Body of pancreas (tissue), 4 donors: ENCODE measurements around the gene CEBPZOS. TPM values are rescaled to one million over a fixed set of nuclear protein-coding genes. Genes with fewer than 3 reads are reported as not detected.

ENCODE experiments used
- ATAC-seq: fragments of 150-250 bp; one replicate; pipeline ENCODE4 v1.9.1; 2016
- DNase-seq, 4 donors: peaks; one replicate each; pipeline ENCODE4 v3.0.0-alpha.2; 2019
- H3K27ac ChIP-seq, 4 donors: fragments of 200-600 bp; sonication (generic); 1 replicate in 3 of 4; 2 replicates in 1 of 4; pipeline versions ENCODE4 v1.5.1 to v1.6.1; 2016 to 2019; ENCODE audit warnings: mild to moderate bottlenecking in 1 of 4, mixed read lengths in 1 of 4, moderate library complexity in 1 of 4
- H3K27me3 ChIP-seq, 2 donors: fragments of 200-600 bp; sonication (generic); one replicate each; pipeline ENCODE4 v1.6.0; 2016; ENCODE audit warnings: mild to moderate bottlenecking in 1 of 2
- H3K36me3 ChIP-seq, 2 donors: fragments of 200-600 bp; sonication (generic); replicated peaks in 1 of 2; 2 replicates each; pipeline ENCODE4 v1.5.1; 2016; ENCODE audit warnings: low read depth in 2 of 2; ENCODE audit not compliant: insufficient read depth in 1 of 2
- H3K4me1 ChIP-seq: fragments of 200-600 bp; sonication (generic); one replicate; pipeline ENCODE4 v1.6.0; 2016
- H3K4me3 ChIP-seq, 2 donors: fragments of 200-600 bp; sonication (generic); 1 replicate in 1 of 2; 2 replicates in 1 of 2; pipeline ENCODE4 v1.5.1; 2016 to 2019
- H3K9me3 ChIP-seq, 3 donors: fragments of 200-600 bp; sonication (generic); 1 replicate in 2 of 3; 2 replicates in 1 of 3; pipeline ENCODE4 v1.5.1; 2016
- POLR2A ChIP-seq, 3 donors: fragments of 450-650 bp; IDR thresholded peaks; one replicate each; pipeline ENCODE4 v1.6.1; 2016; ENCODE audit warnings: antibody characterized with exemption in 3 of 3, mild to moderate bottlenecking in 2 of 3
- WGBS, 2 donors: methylation state at CpG; one replicate each; pipeline ENCODE4 v1.1.5; 2017; 5-methylcytosine and 5-hydroxymethylcytosine counted together
- intact Hi-C: fragments of 100-400 bp; cut with DNase I; formaldehyde crosslinking; loops from one replicate; pipeline ENCODE4 v1.15.1; 2023
- total RNA-seq, 2 donors: library from RNA; depleted of rRNA; stranded (reverse); fragments of >200 nt; gene quantifications; one replicate each; pipeline ENCODE4 v1.1.0, GENCODE V29; 2016
- TF ChIP-seq, protein P1 (sequence below), 7 experiments: fragments of 450-650 bp in 4 of 7; fragments of 200-600 bp in 3 of 7; sonication (generic) in 3 of 7; IDR thresholded peaks; one replicate each; pipeline ENCODE4 v1.5.1; 2016 to 2019; ENCODE audit warnings: antibody characterized with exemption in 7 of 7

Gene CEBPZOS
- 10 to 100 TPM in 1 of 2 donors, 1 to 10 TPM in 1; 9.9 to 21.8 TPM for total RNA-seq

DNA sequence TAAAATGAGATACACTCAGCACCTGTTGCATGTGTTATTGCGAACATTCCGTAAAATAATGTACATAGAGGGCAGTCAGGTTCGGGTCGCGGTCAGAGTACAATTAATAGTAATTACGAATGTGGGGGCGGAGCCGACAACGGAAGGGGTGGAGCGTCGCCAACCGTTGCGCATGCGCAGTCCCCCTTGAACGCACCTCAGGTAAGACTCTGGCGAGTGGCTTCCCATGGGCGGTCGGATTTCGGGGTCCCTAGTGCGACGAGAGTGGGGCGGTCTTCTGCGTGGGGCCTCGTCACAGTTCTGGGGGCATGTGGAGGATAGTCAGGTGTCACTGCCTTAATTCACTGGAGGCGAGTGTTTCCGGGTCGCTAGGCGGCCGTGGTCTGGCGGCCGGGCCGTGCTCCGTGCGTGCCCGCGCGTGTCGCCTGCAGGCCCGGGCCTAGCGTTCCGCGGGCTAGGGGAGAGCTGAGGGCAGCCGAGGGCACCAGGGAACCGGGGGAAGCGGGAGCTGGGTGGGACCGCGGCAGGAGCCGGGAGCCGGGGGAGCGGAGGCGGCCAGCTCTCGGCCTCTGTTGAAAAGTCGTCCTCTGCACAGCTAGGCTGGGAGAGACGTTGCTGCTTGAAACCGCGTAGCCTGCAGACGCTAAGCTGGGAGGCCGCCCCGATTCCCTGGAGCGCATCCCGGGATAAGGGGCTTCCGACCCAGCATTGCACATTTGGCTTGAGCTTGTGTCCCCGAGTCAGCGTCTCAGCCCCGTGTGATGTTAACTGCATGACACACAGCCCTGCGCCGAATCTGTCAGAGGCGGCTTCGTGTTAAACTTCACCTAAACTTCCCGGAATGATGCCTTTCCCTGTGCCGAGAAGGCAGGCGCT, at the start of gene CEBPZOS:
Gene CEBPZOS (plus strand): TSS at position 177 of the 876 bp plus-strand sequence. CDS start 3,209 bp downstream, outside the sequence.
- TF ChIP-seq POLR2A (IDR thresholded peaks at IDR 0.05): peak; percentile 49 to 86 (median 85)
- TF ChIP-seq, protein P1, sequence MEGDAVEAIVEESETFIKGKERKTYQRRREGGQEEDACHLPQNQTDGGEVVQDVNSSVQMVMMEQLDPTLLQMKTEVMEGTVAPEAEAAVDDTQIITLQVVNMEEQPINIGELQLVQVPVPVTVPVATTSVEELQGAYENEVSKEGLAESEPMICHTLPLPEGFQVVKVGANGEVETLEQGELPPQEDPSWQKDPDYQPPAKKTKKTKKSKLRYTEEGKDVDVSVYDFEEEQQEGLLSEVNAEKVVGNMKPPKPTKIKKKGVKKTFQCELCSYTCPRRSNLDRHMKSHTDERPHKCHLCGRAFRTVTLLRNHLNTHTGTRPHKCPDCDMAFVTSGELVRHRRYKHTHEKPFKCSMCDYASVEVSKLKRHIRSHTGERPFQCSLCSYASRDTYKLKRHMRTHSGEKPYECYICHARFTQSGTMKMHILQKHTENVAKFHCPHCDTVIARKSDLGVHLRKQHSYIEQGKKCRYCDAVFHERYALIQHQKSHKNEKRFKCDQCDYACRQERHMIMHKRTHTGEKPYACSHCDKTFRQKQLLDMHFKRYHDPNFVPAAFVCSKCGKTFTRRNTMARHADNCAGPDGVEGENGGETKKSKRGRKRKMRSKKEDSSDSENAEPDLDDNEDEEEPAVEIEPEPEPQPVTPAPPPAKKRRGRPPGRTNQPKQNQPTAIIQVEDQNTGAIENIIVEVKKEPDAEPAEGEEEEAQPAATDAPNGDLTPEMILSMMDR (IDR thresholded peaks at IDR 0.05): peak in 3 of 7 experiments; percentile 10 to 15 (median 15)
- H3K27ac ChIP-seq: peak within 1 kb of the TSS; percentile 74 to 86 (median 79)
- intact Hi-C loops: no loop called here
- peaks cover 0 to 4% of the 10 kb centered on the region in 2 donors for H3K36me3 ChIP-seq
- DNase-seq (peak; percentile 82 to 88 (median 84)), ATAC-seq (peak; percentile 93)
- H3K27me3 ChIP-seq: no peaks in the 10 kb centered on the region
- no peaks in the 10 kb centered on the region for H3K9me3 ChIP-seq
- H3K4me3 ChIP-seq: peak within 1 kb of the TSS; percentile 44 to 71
- WGBS, 2 donors: 1 to 3% methylated on average over 23 to 72 of the region's 72 CpGs
- H3K4me1 ChIP-seq: peaks cover 13% of the 10 kb centered on the region

- DNase-seq (peak in 1 of 4 donors; percentile 23), ATAC-seq (peak; percentile 81)
- H3K4me1 ChIP-seq: peaks cover 15% of the 10 kb centered on the region
- TF ChIP-seq POLR2A (IDR thresholded peaks at IDR 0.05): no peak
- TF ChIP-seq, protein P1 (IDR thresholded peaks at IDR 0.05): no peak
- H3K27ac ChIP-seq: peak overlapping the region in 1 of 4 donors; percentile 44
- 50 to 63% methylated on average over 7 of the region's 7 CpGs for WGBS, 2 donors
- H3K4me3 ChIP-seq: no peak overlapping the region
- intact Hi-C loops: no loop called here
- no peaks in the 10 kb centered on the region for H3K27me3 ChIP-seq
- H3K36me3 ChIP-seq: peaks cover 7 to 13% of the 10 kb centered on the region in 2 donors
- no peaks in the 10 kb centered on the region for H3K9me3 ChIP-seq
Observed at GRCh38 chr2:37148325-37148724, 48.0 kb upstream of the CEBPZOS start.

DNA sequence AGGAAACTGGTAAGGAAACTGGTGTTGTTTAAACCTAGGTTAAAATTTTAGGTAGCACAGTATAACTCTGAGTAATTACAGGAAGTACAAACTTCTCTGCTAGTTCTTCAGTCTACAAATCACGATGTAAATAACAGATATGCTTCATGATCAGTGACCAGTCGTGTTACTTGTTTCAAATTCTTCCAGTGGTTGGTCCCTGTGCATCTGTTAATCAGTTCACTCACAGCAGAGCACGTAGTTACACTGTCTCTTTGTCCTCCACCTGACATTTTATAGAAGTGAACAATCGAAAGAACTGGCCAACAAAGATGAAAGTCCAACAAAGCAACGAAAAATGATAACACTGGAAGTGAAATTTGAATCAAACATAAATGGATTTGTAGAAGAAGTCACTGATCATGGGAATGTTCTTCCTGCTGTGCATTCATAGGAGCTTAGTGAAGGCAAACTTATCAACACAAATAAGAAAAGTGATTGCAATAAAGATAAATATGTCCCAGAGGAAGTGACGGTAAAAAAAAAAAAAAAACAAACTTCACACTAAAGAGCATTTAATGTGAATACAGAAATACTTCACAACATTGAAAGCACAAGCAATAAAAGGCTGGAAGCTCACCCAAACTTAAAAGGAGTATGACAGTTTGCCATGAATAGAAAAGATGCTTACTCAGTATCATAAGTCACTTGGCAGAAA, 46.5 kb upstream of the CEBPZOS start:
- no peak overlapping the region for H3K4me3 ChIP-seq
- intact Hi-C loops: no loop called here
- peak overlapping the region in 1 of 4 donors; percentile 24 for H3K27ac ChIP-seq
- no peaks in the 10 kb centered on the region for H3K27me3 ChIP-seq
- TF ChIP-seq, protein P1 (IDR thresholded peaks at IDR 0.05): no peak
- TF ChIP-seq POLR2A (IDR thresholded peaks at IDR 0.05): no peak
- peaks cover 7 to 11% of the 10 kb centered on the region in 2 donors for H3K36me3 ChIP-seq
- WGBS, 2 donors: 12 to 17% methylated on average over 6 of the region's 6 CpGs
- peaks cover 16% of the 10 kb centered on the region for H3K4me1 ChIP-seq
- H3K9me3 ChIP-seq: no peaks in the 10 kb centered on the region
- ATAC-seq (peak; percentile 33), DNase-seq (no peak)

- TF ChIP-seq, protein P1 (IDR thresholded peaks at IDR 0.05): no peak
- TF ChIP-seq POLR2A (IDR thresholded peaks at IDR 0.05): no peak
- intact Hi-C loops: no loop called here
- H3K4me1 ChIP-seq: peaks cover 28% of the 10 kb centered on the region
Observed at GRCh38 chr2:37153224-37153623, 43.1 kb upstream of the CEBPZOS start.

More at GRCh38 chr2:37153224-37153623, 43.1 kb upstream of the CEBPZOS start:
- Histone ChIP-seq H3K27me3 (no peaks in the 10 kb centered on the region), H3K4me3 (no peak overlapping the region), H3K36me3 (no peaks in the 10 kb centered on the region), H3K9me3 (no peaks in the 10 kb centered on the region), H3K27ac (no peak overlapping the region)
- ATAC-seq (no peak), DNase-seq (no peak)
- 85 to 100% methylated on average over 5 of the region's 5 CpGs for whole genome bisulfite sequencing, 2 donors
